ENCODE results near the gene RAB35.

RAB35 gene

DNA sequence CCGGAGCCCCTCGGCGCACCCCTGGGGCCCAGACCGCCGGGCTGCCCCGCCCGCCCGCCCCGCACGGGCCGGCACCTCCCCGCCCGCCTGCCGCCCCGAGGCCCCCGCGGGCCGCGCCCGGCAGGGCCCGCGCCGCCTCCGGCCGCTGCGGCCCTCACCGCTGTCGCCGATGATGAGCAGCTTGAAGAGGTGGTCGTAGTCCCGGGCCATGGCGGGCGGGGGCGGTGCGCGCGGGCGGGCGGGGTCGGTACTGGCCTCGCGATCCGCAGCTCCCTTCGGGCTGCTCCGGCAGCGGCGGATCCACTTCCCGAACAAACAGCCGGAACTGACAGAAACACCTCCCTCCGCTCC is at the start of gene RAB35:
Gene RAB35 (minus strand): TSS at position 313 of the 351 bp plus-strand sequence. CDS start 103 bp downstream, at position 210.
- TF ChIP-seq USF1 (IDR thresholded peaks at IDR 0.05) (no peak), TCF12 (IDR thresholded peaks at IDR 0.05; ENCODE audit: low read depth) (no peak), EGR1 (IDR thresholded peaks at IDR 0.05) (no peak), NFIC (IDR thresholded peaks at IDR 0.05) (no peak), ZBTB7A (IDR thresholded peaks at IDR 0.05; ENCODE audit: low read depth) (no peak), YY1 (IDR thresholded peaks at IDR 0.05; ENCODE audit: low read depth) (no peak), FOXM1 (IDR thresholded peaks at IDR 0.05; ENCODE audit: borderline replicate concordance, low read depth) (no peak)
- TF ChIP-seq, protein P1, sequence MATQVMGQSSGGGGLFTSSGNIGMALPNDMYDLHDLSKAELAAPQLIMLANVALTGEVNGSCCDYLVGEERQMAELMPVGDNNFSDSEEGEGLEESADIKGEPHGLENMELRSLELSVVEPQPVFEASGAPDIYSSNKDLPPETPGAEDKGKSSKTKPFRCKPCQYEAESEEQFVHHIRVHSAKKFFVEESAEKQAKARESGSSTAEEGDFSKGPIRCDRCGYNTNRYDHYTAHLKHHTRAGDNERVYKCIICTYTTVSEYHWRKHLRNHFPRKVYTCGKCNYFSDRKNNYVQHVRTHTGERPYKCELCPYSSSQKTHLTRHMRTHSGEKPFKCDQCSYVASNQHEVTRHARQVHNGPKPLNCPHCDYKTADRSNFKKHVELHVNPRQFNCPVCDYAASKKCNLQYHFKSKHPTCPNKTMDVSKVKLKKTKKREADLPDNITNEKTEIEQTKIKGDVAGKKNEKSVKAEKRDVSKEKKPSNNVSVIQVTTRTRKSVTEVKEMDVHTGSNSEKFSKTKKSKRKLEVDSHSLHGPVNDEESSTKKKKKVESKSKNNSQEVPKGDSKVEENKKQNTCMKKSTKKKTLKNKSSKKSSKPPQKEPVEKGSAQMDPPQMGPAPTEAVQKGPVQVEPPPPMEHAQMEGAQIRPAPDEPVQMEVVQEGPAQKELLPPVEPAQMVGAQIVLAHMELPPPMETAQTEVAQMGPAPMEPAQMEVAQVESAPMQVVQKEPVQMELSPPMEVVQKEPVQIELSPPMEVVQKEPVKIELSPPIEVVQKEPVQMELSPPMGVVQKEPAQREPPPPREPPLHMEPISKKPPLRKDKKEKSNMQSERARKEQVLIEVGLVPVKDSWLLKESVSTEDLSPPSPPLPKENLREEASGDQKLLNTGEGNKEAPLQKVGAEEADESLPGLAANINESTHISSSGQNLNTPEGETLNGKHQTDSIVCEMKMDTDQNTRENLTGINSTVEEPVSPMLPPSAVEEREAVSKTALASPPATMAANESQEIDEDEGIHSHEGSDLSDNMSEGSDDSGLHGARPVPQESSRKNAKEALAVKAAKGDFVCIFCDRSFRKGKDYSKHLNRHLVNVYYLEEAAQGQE (IDR thresholded peaks at IDR 0.05; ENCODE audit: low read depth), result no peak

DNA sequence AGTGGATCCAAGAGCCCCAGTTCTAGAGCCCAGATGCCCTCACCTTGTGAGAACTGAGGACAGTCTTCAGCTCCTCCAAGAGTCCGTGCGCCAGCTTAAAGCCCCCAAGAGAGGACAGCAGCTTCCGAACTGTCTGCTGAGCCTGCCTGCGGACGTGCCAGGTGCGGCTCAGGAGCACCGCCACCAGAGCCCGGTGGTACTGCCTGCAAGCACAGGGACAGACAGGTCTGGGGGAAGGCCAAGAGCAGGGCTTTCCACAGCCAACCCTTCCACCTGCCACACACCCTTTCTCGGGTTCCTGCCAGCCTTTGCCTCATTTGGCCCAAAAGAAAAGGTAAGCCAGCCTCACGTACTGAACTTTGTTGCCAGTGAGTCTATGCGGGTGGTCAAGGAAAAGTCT is 47.7 kb upstream of the RAB35 start:
- TF ChIP-seq TCF12 (IDR thresholded peaks at IDR 0.05; ENCODE audit: low read depth) (no peak), CEBPB (IDR thresholded peaks at IDR 0.05) (no peak), TAF1 (IDR thresholded peaks at IDR 0.05; ENCODE audit: low read depth) (no peak), ZBTB7A (IDR thresholded peaks at IDR 0.05; ENCODE audit: low read depth) (no peak), FOXM1 (IDR thresholded peaks at IDR 0.05; ENCODE audit: borderline replicate concordance, low read depth) (no peak), TEAD4 (IDR thresholded peaks at IDR 0.05) (no peak), EP300 (IDR thresholded peaks at IDR 0.05; ENCODE audit: borderline replicate concordance) (no peak), CREB1 (IDR thresholded peaks at IDR 0.05; ENCODE audit: low read depth) (no peak), EGR1 (IDR thresholded peaks at IDR 0.05) (no peak), MAX (IDR thresholded peaks at IDR 0.05) (no peak), YY1 (IDR thresholded peaks at IDR 0.05; ENCODE audit: low read depth) (no peak)
- TF ChIP-seq, protein P1 (IDR thresholded peaks at IDR 0.05; ENCODE audit: low read depth), result no peak

DNA sequence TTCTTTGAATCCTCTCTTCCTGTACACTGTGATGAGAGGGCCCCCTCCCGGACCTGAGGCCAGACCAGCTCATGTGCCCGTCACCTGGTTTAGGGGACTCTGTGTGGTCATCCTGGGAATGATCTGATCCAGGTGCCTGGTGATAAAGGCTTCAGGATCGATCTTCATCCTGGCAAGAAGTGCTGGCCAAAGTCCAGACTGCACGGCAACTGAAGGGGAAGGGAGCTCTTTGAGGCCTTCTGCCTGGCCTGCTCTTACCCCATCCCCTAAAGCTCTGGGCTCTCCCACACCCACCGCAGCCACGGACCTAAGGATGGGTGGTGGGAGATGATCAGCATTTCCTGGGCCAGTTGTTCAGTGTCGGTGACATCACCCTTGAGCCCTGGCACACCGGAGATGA is 46.2 kb upstream of the RAB35 start:
- TF ChIP-seq, protein P1 (IDR thresholded peaks at IDR 0.05; ENCODE audit: low read depth), result no peak
- TF ChIP-seq USF1 (IDR thresholded peaks at IDR 0.05) (no peak), CEBPB (IDR thresholded peaks at IDR 0.05) (no peak), EP300 (IDR thresholded peaks at IDR 0.05; ENCODE audit: borderline replicate concordance) (no peak)

DNA sequence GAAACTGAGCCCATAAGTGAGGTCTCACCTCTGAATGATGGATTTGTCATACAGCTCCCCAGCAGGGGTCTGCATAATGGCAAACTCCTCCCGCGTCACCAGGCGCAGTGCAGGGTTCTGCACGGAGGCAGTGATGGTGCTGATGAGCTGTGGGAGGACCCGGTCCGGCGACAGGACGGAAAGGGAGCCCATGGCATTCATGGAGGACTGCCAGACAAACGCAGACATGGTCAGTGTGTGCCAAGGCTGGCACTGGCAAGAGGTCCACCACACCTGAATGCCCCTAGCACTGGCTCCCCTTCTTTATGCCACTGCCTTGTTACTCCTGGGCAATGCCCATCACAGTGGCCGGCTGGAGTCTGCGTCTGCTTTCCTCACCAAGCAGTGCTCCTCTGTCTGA is 45.3 kb upstream of the RAB35 start:
- no peak for TF ChIP-seq TEAD4 (IDR thresholded peaks at IDR 0.05)
- TF ChIP-seq NFIC (IDR thresholded peaks at IDR 0.05), result no peak
- no peak for TF ChIP-seq EP300 (IDR thresholded peaks at IDR 0.05; ENCODE audit: borderline replicate concordance)
- TF ChIP-seq TCF12 (IDR thresholded peaks at IDR 0.05; ENCODE audit: low read depth), result no peak
- TF ChIP-seq USF1 (IDR thresholded peaks at IDR 0.05), result no peak
- no peak for TF ChIP-seq ZBTB7A (IDR thresholded peaks at IDR 0.05; ENCODE audit: low read depth)
- TF ChIP-seq, protein P1 (IDR thresholded peaks at IDR 0.05; ENCODE audit: low read depth), result no peak
- no peak for TF ChIP-seq CEBPB (IDR thresholded peaks at IDR 0.05)
- no peak for TF ChIP-seq YY1 (IDR thresholded peaks at IDR 0.05; ENCODE audit: low read depth)
- TF ChIP-seq FOXM1 (IDR thresholded peaks at IDR 0.05; ENCODE audit: borderline replicate concordance, low read depth), result no peak
- no peak for TF ChIP-seq RAD21 (IDR thresholded peaks at IDR 0.05; ENCODE audit: low read depth)
- no peak for TF ChIP-seq TAF1 (IDR thresholded peaks at IDR 0.05; ENCODE audit: low read depth)
- TF ChIP-seq MAX (IDR thresholded peaks at IDR 0.05), result no peak
- no peak for TF ChIP-seq CREB1 (IDR thresholded peaks at IDR 0.05; ENCODE audit: low read depth)
- TF ChIP-seq EGR1 (IDR thresholded peaks at IDR 0.05), result no peak

Measured in Ishikawa (cell line).